Endothelial cell (in vitro differentiated cells): ENCODE data around the gene ITPRIPL2. TPM values are rescaled to one million over a fixed set of nuclear protein-coding genes. Genes with fewer than 3 reads are reported as not detected.

ENCODE experiments used
- DNase-seq: peaks from one replicate; pipeline ENCODE4 v3.0.0; 2021; ENCODE audit warnings: low spot score
- H3K27ac Mint-ChIP-seq: one replicate; pipeline ENCODE4 v1.8.0; 2021; ENCODE audit warnings: mixed read lengths, inconsistent platforms; ENCODE audit not compliant: unreplicated experiment
- H3K27me3 Mint-ChIP-seq: one replicate; pipeline ENCODE4 v1.8.0; 2021; ENCODE audit warnings: mild to moderate bottlenecking, moderate library complexity, mixed read lengths, inconsistent platforms; ENCODE audit not compliant: unreplicated experiment
- H3K36me3 Mint-ChIP-seq: one replicate; pipeline ENCODE4 v1.8.0; 2021; ENCODE audit warnings: mild to moderate bottlenecking, low read depth, mixed read lengths, inconsistent platforms; ENCODE audit not compliant: unreplicated experiment
- H3K4me1 Mint-ChIP-seq: one replicate; pipeline ENCODE4 v1.8.0; 2021; ENCODE audit warnings: mild to moderate bottlenecking, mixed read lengths, inconsistent platforms; ENCODE audit not compliant: unreplicated experiment
- H3K4me3 Mint-ChIP-seq: one replicate; pipeline ENCODE4 v1.8.0; 2021; ENCODE audit warnings: mild to moderate bottlenecking, mixed read lengths, inconsistent platforms; ENCODE audit not compliant: unreplicated experiment
- H3K9me3 Mint-ChIP-seq: one replicate; pipeline ENCODE4 v1.8.0; 2021; ENCODE audit warnings: mixed read lengths, inconsistent platforms; ENCODE audit not compliant: unreplicated experiment
- CTCF ChIP-seq: fragments of 200-600 bp; sonication (generic); IDR thresholded peaks from one replicate; pipeline ENCODE4 v1.5.0; 2021; ENCODE audit warnings: antibody characterized with exemption; ENCODE audit not compliant: unreplicated experiment
- total RNA-seq: library from RNA; stranded (reverse); fragmentation: NEBNext Ultra II Directional; extraction: Animal tissue kit (Norgen Biotek cat#: 25700); gene quantifications from one replicate; pipeline ENCODE4 v1.2.1, GENCODE V29; 2021; ENCODE audit not compliant: unreplicated experiment

Gene ITPRIPL2
- total RNA-seq, 1 donor from 2014 or later = 65.1 TPM

- H3K9me3 Mint-ChIP-seq = no peaks in the 10 kb centered on the region
- no peak overlapping the region for H3K27ac Mint-ChIP-seq
- DNase-seq = no peak
- peaks cover 33% of the 10 kb centered on the region for H3K4me1 Mint-ChIP-seq
- no peak overlapping the region for H3K4me3 Mint-ChIP-seq
- H3K36me3 Mint-ChIP-seq = peaks cover 25% of the 10 kb centered on the region
- TF ChIP-seq CTCF = no peak
- peaks cover 1% of the 10 kb centered on the region for H3K27me3 Mint-ChIP-seq
These were observed 5.8 kb downstream of the ITPRIPL2 start for GRCh38 chr16:19119564-19119963.

GRCh38 chr16:19123535-19124178, 9.9 kb downstream of the ITPRIPL2 start:
- H3K9me3 Mint-ChIP-seq = no peaks in the 10 kb centered on the region
- H3K4me3 Mint-ChIP-seq = no peak overlapping the region
- H3K27me3 Mint-ChIP-seq = peaks cover 4% of the 10 kb centered on the region
- peaks cover 25% of the 10 kb centered on the region for H3K36me3 Mint-ChIP-seq
- peaks cover 9% of the 10 kb centered on the region for H3K4me1 Mint-ChIP-seq
- DNase-seq = no peak
- H3K27ac Mint-ChIP-seq = no peak overlapping the region
- no peak for TF ChIP-seq CTCF

GRCh38 chr16:19126300-19126699, 12.5 kb downstream of the ITPRIPL2 start:
- no peak for DNase-seq
- Mint-ChIP-seq H3K27me3 (peaks cover 11% of the 10 kb centered on the region), H3K4me3 (no peak overlapping the region), H3K27ac (no peak overlapping the region), H3K36me3 (peaks cover 19% of the 10 kb centered on the region), H3K4me1 (peaks cover 20% of the 10 kb centered on the region), H3K9me3 (no peaks in the 10 kb centered on the region)
- TF ChIP-seq CTCF = no peak

- Mint-ChIP-seq H3K4me3 (no peak overlapping the region), H3K27me3 (peaks cover 12% of the 10 kb centered on the region), H3K4me1 (peaks cover 29% of the 10 kb centered on the region), H3K36me3 (peaks cover 14% of the 10 kb centered on the region), H3K9me3 (no peaks in the 10 kb centered on the region), H3K27ac (no peak overlapping the region)
- DNase-seq = no peak
- no peak for TF ChIP-seq CTCF
These were observed 13.4 kb downstream of the ITPRIPL2 start for GRCh38 chr16:19127205-19127604.

- Mint-ChIP-seq H3K9me3 (no peaks in the 10 kb centered on the region), H3K27ac (no peak overlapping the region), H3K4me3 (no peak overlapping the region), H3K36me3 (peaks cover 9% of the 10 kb centered on the region), H3K4me1 (peaks cover 32% of the 10 kb centered on the region), H3K27me3 (peaks cover 12% of the 10 kb centered on the region)
- no peak for DNase-seq
- no peak for TF ChIP-seq CTCF
These were observed 13.9 kb downstream of the ITPRIPL2 start for GRCh38 chr16:19127674-19128131.
